ENCODE results near the gene SAMD8.
A peak's percentile ranks its signal among the peaks of the same experiment; 100 is the strongest.
"Not testable (repeated sequence)": the region's sequence is repeated elsewhere in the genome, so short reads cannot be mapped to it uniquely, and the experiment has no call there.

SAMD8 gene

DNA sequence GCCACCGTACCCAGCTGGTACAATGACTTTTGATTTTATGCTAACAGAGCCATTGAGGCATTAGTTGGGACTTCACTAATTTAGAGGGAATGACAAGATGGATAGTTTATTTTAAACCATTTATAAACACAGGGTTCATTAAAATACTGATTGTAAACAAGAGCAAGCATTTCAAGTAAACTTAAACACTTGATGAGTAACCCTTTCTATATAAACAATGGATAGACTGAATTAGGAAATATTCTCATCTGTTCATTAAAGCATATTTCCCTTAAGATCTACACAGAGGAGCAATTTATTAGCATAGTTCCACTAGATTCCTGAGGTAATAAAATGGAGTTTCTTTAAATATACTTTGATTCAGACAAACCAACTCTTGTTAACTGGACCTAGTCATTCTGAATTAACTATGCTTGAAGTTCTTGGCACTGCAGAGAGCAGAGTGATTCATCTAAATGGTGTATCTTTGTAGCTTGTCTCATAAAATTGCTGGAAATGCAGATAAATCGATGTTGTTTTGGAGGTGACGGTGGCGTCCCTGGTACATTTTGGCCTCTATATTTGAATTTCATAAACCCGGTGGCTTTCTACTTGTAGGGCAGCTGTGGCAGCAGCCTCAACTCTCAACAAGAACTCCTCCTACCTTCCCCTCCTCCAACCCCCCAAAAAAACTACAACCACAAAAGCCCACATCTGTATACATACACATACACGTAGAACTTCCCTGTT lies 83.7 kb downstream of the SAMD8 start:
- DNase-seq (ENCODE audit: low read depth): peak; percentile 71

- DNase-seq (ENCODE audit: low read depth): no peak
Measured at GRCh38 chr10:75197066-75197465, 85.6 kb downstream of the SAMD8 start.

- no peak for DNase-seq (ENCODE audit: low read depth)
Measured at GRCh38 chr10:75197906-75198305, 86.5 kb downstream of the SAMD8 start.

DNA sequence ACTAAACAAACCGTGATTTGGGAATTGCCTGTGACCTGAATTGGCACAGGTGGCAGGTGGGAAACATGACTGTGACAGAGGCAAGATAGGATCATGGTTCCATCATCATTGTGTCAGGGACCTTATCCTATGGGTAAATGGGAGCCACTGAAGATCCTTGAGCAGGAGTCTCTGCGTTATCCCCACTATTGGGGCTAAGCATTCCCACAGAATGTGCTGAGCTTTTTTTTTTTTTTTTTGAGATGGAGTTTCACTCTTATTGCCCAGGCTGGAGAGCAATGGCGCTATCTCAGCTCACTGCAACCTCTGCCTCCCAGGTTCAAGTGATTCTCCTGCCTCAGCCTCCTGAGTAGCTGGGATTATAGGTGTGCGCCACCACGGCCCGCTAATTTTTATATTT lies 88.5 kb downstream of the SAMD8 start:
- DNase-seq (ENCODE audit: low read depth): not testable (repeated sequence)

DNA sequence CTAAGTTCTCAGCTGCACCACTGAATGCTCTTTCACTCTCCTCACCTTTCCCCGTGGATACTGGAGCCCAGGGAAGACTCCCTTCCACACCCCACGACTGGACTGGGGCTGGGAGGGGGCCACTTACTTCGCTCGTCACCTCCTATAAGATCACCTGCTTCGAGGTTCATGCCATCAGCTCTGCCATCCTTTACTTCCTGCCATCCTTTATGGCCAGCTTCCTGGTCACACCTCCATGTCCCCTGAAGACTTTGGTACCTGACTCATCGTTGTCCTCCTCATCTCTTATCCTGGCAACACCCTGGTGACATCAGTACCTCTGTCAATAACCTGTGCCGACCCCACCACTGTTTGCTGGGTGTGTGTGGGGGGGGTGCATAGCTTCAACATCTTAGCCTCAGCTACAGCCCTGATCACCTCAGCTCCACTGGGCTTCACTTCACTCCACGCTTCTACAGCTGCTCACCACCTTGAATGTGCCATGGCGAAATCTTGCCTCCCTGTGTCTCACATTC lies 90.4 kb downstream of the SAMD8 start:
- DNase-seq (ENCODE audit: low read depth): no peak

GRCh38 chr10:75202321-75203045 lies 91.0 kb downstream of the SAMD8 start:
- peak; percentile 39 for DNase-seq (ENCODE audit: low read depth)

- not testable (repeated sequence) for DNase-seq (ENCODE audit: low read depth)
Measured at GRCh38 chr10:75203046-75203620, 91.7 kb downstream of the SAMD8 start.

DNA sequence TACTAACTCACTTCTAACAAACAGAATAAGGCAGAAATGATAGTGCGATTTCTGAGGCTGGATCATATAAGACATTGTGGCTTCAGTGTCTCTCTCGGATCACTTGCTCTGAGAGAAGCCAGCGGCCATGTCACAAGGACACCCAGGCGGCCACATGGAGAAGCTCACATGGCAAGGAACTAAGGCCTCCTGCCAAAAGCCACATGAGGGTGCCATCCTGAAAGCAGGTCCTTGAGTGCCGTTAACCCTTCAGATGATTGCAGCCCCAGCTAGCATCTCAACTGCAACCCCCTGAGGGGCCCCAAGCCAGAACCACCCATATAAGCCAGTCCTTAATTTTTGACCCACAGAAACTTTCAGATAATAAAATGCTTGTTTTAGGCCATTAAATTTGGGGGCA lies 92.3 kb downstream of the SAMD8 start:
- no peak for DNase-seq (ENCODE audit: low read depth)

GRCh38 chr10:75205908-75206307 lies 94.5 kb downstream of the SAMD8 start:
- no peak for DNase-seq (ENCODE audit: low read depth)

DNA sequence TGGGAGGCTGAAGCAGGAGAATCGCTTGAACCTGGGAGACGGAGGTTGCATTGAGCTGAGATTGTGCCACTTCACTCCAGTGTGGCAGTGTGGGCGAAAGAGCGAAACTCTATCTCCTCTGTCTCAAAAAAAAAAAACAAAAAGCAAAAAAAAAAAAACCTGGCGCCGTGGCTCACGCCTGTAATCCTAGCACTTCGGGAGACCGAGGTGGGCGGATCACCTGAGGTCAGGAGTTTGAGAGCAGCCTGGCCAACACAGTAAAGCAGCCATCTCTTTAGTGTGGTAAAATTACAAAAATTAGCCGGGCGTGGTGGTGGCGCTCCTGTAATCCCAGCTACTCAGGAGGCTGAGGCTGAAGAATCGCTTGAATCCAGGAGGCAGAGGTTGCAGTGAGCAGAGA lies 95.2 kb downstream of the SAMD8 start:
- not testable (repeated sequence) for DNase-seq (ENCODE audit: low read depth)

DNA sequence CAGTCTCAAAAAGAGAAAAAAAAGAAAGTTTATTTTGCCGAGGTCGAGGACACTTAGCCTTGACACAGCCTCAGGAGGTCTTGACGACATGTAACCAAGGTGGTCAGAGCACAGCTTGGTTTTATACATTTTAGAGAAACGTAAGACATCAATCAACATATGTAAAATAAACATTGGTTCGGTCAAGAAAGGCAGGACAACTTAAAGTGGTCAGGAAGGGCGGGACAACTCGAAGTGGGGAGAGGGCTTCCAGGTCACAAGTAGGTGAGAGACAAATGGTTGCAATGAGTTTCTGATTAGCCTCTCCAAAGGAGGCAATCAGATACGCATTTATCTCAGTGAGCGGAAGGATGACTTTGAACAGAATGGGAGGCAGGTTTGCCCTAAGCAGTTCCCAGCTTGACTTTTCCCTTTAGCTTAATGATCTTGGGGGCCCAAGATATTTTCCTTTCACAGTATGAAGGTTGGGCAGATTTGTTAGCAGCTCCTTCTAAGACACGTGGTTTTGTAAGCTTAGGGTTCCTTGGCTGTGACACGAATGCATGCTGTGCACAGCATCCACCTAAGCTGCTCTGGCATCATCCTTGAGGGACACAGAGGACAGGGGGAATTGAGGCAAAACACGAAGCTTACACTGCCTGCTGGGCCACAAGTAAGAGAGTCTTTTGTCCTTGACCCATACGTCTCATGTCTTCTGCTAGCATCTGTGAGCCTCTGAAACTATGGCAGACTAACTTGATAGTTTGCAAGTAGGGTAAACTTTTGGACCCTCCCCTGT lies 95.8 kb downstream of the SAMD8 start:
- no peak for DNase-seq (ENCODE audit: low read depth)

GRCh38 chr10:75207857-75208144 lies 96.3 kb downstream of the SAMD8 start:
- no peak for DNase-seq (ENCODE audit: low read depth)

GRCh38 chr10:75208181-75208580 lies 96.7 kb downstream of the SAMD8 start:
- peak; percentile 80 for DNase-seq (ENCODE audit: low read depth)

DNA sequence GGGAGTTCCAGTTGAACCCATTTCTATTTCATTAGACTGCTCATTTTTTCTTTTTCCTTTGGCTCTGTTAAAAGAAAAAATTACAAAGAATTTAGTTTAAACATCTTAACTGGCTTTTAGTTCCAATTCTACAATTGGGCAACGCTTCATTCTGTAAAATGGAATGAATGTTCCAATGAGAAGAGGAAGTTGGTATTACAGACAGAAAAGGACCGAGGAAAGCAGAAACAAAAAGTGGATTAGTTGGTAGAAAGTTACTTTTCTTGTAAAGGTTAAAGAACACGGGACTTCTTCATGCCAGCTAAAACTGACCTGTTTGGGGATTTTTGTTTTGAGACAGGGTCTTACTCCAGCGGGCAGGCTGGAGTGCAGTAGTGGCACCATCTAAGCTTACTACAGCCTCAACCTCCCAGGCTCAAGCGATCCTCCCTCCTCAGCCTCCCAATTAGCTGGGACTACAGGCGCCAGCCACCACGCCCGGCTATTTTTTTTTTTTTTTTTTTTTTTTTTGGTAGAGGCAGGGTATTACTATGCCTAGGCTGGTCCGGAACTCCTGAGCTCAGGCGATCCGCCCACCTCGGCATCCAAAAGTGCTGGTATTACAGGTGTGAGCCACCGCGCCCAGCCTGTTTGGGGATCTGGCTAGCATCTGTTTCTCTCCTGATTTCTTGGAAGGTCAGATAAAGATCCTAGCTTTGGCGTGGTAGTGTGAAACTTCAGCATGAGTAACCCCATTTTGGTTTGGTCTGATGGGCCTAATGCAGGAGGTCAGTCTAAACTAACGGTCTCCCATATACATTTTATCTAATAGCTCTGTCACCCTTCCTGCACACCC lies 97.8 kb downstream of the SAMD8 start:
- no peak for DNase-seq (ENCODE audit: low read depth)

DNA sequence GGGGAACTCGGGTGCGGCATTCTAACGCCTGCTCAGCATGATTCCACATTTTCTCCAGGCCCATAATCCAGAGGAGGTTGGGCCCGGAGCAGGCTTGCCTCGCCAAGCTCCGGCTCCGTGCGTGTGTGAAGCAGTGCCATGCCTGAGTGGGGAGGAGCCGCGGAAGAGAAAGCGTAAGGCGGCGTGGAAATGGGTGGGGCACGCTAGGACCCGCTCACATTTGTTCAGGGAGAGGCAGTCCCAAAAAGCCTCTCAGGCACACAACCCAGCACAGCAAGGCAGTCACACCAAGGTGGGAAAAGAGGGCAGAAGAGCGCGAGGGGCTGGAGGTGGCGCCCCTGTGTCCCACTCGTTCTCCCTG lies 98.4 kb downstream of the SAMD8 start:
- DNase-seq (ENCODE audit: low read depth): peak; percentile 66

- DNase-seq (ENCODE audit: low read depth): peak; percentile 73
Measured at GRCh38 chr10:75210282-75211006, 99.0 kb downstream of the SAMD8 start, which contains the start of gene VDAC2. Gene VDAC2, plus strand, starts transcription at chr10:75210796. Its CDS starts 363 bp downstream, at chr10:75211159.

DNA sequence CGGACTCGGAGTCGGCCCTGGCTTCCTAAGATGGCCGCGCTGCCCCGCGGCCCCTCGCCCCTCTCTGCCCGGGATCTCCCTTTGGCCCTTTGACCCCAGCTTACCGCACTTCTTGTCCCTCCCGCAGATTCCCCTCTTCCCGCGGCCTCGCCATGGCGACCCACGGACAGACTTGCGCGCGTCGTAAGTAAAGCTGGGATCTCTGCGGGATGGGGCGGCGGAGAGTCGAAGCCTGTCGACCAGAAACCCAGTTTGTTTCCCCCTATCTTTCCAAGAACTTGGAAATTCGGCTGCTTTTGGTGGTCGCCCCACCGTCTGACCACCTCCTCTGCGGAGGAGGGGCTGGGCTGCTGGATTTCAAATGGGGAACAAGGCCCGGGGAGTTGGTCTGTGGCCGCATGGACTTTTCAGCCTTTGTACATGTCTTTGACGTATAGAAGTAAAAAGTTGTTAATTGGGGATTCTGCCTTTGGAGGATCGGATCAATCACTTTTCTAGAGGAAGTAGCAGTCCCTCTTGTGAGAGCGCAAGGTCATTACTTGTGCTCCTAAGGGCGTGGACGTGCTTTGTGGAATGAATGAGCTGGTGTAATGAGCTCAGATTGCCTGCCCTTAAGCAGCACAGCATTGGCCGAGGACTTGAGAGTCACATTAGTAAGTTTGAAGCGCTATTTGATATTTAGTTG lies 99.7 kb downstream of the SAMD8 start:
- DNase-seq (ENCODE audit: low read depth): peak; percentile 64

GRCh38 chr10:75212343-75212742 lies 100.9 kb downstream of the SAMD8 start:
- no peak for DNase-seq (ENCODE audit: low read depth)

- no peak for DNase-seq (ENCODE audit: low read depth)
Measured at GRCh38 chr10:75220274-75220673, 108.8 kb downstream of the SAMD8 start.

DNA sequence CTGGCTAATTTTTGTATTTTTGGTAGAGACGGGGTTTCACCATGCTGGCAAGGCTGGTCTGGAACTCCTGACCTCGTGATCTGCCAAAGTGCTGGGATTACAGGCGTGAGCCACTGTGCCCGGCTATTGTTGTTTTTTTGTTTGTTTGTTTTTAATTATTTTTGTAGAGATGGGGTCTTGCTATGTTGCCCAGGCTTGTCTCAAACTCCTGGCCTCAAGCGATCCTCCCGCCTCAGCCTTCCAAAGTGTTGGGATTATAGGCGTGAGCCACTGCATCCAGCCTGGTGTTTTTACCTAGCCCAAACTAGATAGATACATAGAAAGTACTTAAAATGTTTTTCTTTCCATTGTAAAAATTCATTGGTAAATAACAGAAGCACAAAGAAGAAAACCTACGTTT lies 110.0 kb downstream of the SAMD8 start:
- not testable (repeated sequence) for DNase-seq (ENCODE audit: low read depth)
